HG02938 (cell line): Measurements from ENCODE around the gene UTP14C.
"Not testable (repeated sequence)": the region's sequence is repeated elsewhere in the genome, so short reads cannot be mapped to it uniquely, and the experiment has no call there.

Source experiments
- ATAC-seq: cut with Tn5 transposase; IDR thresholded peaks from one replicate; pipeline ENCODE4 v1.9.1; 2021; ENCODE audit warnings: mild to moderate bottlenecking, moderate library complexity; ENCODE audit not compliant: unreplicated experiment

UTP14C gene

DNA sequence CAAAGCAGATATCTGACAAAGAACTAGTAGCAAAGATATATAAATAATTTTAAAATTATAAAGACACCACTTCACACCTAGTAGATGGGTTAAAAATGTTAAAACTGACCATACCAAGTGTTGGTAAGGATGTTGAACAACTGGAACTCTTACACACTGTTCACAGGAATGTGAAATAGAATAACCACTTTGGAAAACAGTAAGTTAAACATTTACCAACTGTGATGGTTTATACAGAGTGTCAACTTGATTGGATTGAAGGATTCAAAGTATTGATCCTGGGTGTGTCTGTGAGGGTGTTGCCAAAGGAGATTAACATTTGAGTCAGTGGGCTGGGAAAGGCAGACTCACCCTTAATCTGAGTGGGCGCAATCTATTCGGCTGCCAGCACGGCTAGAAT is 19.2 kb downstream of the UTP14C start:
- ATAC-seq = no peak

- no peak for ATAC-seq
These were observed 23.0 kb downstream of the UTP14C start for GRCh38 chr13:52047463-52047862.

DNA sequence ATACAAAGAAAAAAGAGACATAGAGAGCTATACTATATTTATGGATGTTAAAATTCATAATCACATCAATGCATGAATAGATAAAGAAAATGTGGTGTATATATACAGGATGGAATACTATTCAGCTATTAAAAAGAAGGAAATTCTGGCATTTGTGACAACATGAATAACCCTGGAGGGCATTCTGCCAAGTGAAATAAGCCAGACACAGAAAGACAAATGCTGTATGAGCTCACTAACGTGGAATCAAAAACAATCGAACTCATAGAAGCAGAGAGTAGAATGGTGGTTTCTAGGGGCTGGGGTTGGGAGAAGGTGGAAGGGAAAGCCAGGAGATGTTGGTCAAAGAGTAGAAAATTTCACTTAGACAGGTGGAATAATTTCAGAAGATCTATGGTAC is 24.0 kb downstream of the UTP14C start:
- no peak for ATAC-seq

GRCh38 chr13:52051400-52051799 is 26.9 kb downstream of the UTP14C start:
- no peak for ATAC-seq

DNA sequence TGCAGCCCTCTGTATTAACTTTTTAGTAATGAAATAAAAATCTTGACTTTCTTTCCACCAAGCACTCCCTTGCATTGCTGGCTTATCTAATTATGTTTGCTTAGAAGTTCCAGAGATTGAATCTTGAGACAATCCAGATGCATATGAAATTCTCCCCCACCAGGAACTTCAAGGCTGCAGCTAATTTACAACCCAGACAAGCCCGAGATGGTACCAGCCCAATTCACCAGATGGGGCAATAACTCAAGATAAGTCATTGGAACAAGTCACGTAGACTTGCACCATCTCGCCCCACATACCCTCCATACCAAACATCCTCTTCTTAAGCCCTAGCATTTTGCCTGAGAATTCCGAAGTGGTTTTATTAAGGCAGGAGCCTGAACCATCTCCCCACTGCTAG is 29.0 kb downstream of the UTP14C start:
- no peak for ATAC-seq

- not testable (repeated sequence) for ATAC-seq
These were observed 36.6 kb downstream of the UTP14C start for GRCh38 chr13:52061064-52061463.

DNA sequence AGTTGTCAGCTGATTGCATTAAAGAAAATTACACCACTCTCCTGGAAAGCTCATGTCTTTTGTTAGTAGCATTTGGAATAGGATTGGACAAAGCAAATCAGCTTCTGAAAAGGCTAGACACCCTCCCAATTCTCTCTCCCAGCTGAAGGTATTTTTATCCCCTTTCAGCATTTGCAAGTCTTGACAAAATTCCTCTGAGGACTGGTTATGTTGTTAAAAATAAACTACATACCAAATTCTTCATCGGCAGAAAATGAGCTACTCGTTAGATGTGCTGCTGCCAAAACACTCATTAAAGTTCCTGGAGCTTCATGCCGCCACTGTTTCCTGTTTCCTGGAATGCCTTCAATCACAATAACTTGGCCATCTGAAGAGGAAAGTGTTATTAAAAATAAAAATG is 37.1 kb downstream of the UTP14C start:
- ATAC-seq = no peak

DNA sequence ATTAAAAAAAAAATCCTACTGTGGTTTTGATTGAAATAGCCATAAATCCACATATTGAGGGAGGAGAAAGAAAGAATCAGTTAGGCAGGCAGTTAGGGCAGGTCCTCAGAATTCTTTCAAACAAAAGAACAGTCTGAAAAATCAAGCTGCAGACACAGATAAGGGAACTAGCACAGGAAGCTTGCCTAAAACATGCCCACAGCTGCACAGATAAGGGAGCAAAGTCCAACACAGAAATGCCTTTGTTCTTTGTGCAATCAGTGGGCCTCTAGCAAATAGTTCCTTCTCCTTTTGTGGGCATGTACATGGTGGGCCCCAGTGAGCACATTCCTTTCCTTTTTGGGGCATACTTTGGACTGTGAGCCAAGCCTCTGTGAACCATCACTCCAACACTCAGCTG is 42.7 kb downstream of the UTP14C start:
- no peak for ATAC-seq

DNA sequence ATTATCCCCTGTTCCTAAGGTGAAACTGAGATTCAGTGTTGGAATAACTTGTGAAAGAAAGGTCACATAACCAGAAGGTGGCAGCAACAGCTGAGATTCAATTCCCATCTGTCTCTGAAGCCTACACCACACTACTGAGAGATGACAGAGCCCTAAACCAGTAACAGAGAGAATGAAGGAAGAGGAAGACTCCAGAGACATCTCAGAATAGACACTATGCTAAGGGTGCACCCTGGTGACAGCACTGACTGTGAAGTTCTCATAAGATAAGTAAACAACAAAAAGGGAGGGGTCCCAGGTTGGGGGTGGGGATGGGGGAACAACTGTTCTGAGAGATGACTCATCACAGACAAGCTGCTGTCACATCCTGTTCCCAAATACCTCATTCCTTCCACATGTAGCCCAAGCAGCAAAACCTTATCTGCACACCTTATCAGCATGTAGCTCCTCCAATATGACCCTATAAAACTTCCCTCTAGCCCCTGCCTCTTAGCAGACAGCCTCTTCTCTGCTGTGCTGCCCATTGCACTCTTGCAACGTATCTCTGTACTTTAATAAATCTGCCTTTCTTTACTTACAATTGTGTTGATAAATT is 46.5 kb downstream of the UTP14C start:
- ATAC-seq = no peak
